ENCODE results near the gene GUCA2A.

The GUCA2A gene

DNA sequence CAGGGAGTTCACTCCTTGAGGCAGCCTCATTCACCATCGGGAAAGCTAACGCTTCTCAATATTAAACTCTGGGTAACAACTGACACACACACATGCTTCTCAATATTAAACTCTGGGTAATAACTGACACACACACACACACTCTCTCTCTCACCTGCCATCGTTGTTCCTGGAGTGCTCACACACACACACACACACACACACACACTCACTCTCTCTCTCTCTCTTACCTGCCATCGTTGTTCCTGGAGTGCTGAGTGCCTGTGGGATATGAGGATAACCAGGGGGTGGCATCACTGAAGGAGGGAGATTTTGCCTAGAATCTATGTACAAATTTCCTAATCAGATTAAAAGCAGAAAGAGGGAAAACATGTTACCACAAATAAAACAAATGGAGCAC, 17.1 kb upstream of the GUCA2A start:
- Histone ChIP-seq H3K36me3 (peaks cover 60% of the 10 kb centered on the region), H3K27me3 (no peaks in the 10 kb centered on the region), H3K4me3 (ENCODE audit: low read depth in 1 of 2, low read length in 1 of 2) (no peak overlapping the region), H3K27ac (no peak overlapping the region), H3K4me1 (ENCODE audit: control insufficient read depth in 1 of 2, insufficient read depth in 1 of 2, low read depth in 1 of 2, low read length in 1 of 2) (no peaks in the 10 kb centered on the region), H3K9me3 (no peaks in the 10 kb centered on the region)
- TF ChIP-seq CTCF (IDR thresholded peaks at IDR 0.05) = no peak

- no peaks in the 10 kb centered on the region for H3K27me3 ChIP-seq
- H3K36me3 ChIP-seq = peaks cover 59% of the 10 kb centered on the region
- TF ChIP-seq CTCF (IDR thresholded peaks at IDR 0.05) = no peak
- H3K4me3 ChIP-seq (ENCODE audit: low read depth in 1 of 2, low read length in 1 of 2) = no peak overlapping the region
- H3K4me1 ChIP-seq (ENCODE audit: control insufficient read depth in 1 of 2, insufficient read depth in 1 of 2, low read depth in 1 of 2, low read length in 1 of 2) = no peaks in the 10 kb centered on the region
- H3K27ac ChIP-seq = no peak overlapping the region
- no peaks in the 10 kb centered on the region for H3K9me3 ChIP-seq
Observed at GRCh38 chr1:42179900-42180329, 15.4 kb upstream of the GUCA2A start.

- H3K27ac ChIP-seq = no peak overlapping the region
- no peaks in the 10 kb centered on the region for H3K9me3 ChIP-seq
- TF ChIP-seq CTCF (IDR thresholded peaks at IDR 0.05) = no peak
Observed at GRCh38 chr1:42179275-42179674, 14.7 kb upstream of the GUCA2A start.

GRCh38 chr1:42178249-42178648, 13.7 kb upstream of the GUCA2A start:
- no peak overlapping the region for H3K4me3 ChIP-seq (ENCODE audit: low read depth in 1 of 2, low read length in 1 of 2)
- no peaks in the 10 kb centered on the region for H3K4me1 ChIP-seq (ENCODE audit: control insufficient read depth in 1 of 2, insufficient read depth in 1 of 2, low read depth in 1 of 2, low read length in 1 of 2)
- peaks cover 57% of the 10 kb centered on the region for H3K36me3 ChIP-seq
- no peaks in the 10 kb centered on the region for H3K9me3 ChIP-seq
- H3K27me3 ChIP-seq = no peaks in the 10 kb centered on the region
- no peak overlapping the region for H3K27ac ChIP-seq
- no peak for TF ChIP-seq CTCF (IDR thresholded peaks at IDR 0.05)

More at GRCh38 chr1:42179275-42179674, 14.7 kb upstream of the GUCA2A start:
- Histone ChIP-seq H3K27me3 (no peaks in the 10 kb centered on the region), H3K4me1 (ENCODE audit: control insufficient read depth in 1 of 2, insufficient read depth in 1 of 2, low read depth in 1 of 2, low read length in 1 of 2) (no peaks in the 10 kb centered on the region), H3K4me3 (ENCODE audit: low read depth in 1 of 2, low read length in 1 of 2) (no peak overlapping the region), H3K36me3 (peaks cover 64% of the 10 kb centered on the region)

DNA sequence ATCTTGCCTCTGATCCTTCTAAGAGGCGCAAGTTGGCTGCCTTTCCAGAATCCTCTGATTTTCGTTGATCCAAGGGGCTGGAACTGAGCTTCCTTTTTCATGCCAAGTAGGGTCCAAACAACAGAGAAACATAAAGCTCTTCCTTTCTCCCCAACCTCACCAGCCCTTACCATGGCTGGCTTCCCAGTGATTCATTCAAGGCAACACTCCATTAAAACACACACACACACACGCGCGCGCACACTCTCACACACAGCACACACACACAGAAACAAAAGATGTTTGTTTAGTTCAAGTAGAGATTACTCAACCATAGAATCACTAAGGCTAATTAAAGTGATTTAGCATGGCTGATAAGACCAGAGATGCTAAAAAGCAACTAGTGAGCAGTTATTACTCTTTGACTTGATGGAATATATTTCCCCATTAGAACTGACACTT, 13.0 kb upstream of the GUCA2A start:
- H3K9me3 ChIP-seq = no peaks in the 10 kb centered on the region
- H3K36me3 ChIP-seq = peaks cover 53% of the 10 kb centered on the region
- H3K4me1 ChIP-seq (ENCODE audit: control insufficient read depth in 1 of 2, insufficient read depth in 1 of 2, low read depth in 1 of 2, low read length in 1 of 2) = no peaks in the 10 kb centered on the region
- no peaks in the 10 kb centered on the region for H3K27me3 ChIP-seq
- TF ChIP-seq CTCF (IDR thresholded peaks at IDR 0.05) = no peak
- no peak overlapping the region for H3K4me3 ChIP-seq (ENCODE audit: low read depth in 1 of 2, low read length in 1 of 2)
- no peak overlapping the region for H3K27ac ChIP-seq
